Measurements from ENCODE around the gene KISS1R. TPM values are rescaled to one million over a fixed set of nuclear protein-coding genes. Genes with fewer than 3 reads are reported as not detected.

Gene KISS1R
- total RNA-seq, 5 donors from 2014 or later (not counting 1 experiment from before 2014, with no cell fraction given) = 1.5 to 4.9 (median 2.8) TPM

DNA sequence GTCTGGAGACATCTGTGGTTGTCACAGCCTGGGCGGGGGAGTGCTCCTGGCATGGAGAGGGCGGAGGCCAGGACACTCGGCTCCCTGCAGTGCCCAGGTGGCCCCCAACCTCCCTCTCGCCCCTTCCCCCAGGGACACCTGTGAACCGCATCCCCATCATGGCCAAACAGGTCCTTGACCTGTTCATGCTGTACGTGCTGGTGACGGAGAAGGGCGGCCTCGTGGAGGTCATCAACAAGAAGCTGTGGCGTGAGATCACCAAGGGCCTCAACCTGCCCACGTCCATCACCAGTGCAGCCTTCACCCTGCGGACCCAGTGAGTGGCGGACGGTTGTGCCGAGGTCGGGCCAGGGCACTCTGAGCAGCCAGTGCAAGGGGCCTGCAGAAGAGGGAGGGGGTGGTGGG, 47.0 kb downstream of the KISS1R start:
- CTCF ChIA-PET = no interaction called here

DNA sequence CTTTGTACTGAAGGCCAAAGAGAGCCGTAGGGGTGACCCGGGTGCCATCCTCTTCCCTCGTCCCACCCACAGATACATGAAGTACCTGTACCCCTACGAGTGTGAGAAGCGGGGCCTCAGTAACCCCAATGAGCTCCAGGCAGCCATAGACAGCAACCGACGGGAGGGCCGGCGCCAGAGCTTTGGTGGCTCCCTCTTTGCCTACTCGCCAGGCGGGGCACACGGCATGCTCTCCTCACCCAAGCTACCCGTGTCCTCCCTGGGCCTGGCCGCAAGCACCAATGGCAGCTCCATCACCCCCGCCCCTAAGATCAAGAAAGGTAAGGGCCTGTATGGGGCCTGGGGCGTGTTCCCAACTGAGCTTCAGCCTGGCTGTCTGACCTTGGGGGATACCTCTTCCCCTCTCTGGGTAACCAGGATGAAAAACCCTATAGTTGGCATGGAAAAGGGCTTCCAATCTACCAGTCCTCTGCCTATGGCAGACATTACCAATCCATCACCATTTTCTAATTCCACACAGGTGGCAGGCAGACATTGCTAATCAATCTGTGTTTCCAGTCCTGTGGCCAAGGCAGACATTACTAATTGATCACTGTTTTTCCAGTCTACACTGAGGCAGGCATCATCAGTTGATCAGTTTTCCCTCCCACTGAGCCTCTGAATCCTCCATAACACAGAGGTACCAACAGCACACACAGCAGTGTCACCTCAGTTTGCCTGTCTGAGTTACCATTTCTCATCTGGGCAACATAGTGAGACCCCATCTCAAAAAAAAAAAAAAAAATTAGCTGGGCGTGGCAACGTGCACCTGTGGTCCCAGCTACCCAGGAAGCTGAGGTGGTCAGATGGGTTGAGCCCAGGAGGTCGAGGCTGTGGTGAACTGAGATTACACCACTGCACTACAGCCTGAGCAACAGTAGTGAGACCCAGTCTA, 47.9 kb downstream of the KISS1R start:
- Histone ChIP-seq H3K9me3 (no peaks in the 10 kb centered on the region), H3K27me3 (replicated peaks in 1 of 2; ENCODE audit: control insufficient read depth in 2 of 2, extremely low read depth in 1 of 2, insufficient read depth in 2 of 2, low read length in 1 of 2) (no peaks in the 10 kb centered on the region), H3K4me1 (ENCODE audit: control insufficient read depth in 1 of 2, extremely low read depth in 1 of 2, insufficient read depth in 2 of 2, low read length in 2 of 2) (peaks cover 0 to 6% of the 10 kb centered on the region in 2 experiments), H3K4me3 (ENCODE audit: control insufficient read depth in 1 of 2, extremely low read depth in 1 of 2, low read length in 1 of 2) (no peak overlapping the region), H3K36me3 (ENCODE audit: control insufficient read depth in 2 of 2, extremely low read depth in 1 of 2, insufficient read depth in 1 of 2, low read length in 1 of 2) (peaks cover 10 to 16% of the 10 kb centered on the region in 2 donors), H3K27ac (ENCODE audit: low read length) (no peak overlapping the region)
- DNase-seq = no peak
- H3K4me1 Mint-ChIP-seq = peaks cover 0 to 5% (median 0%) of the 10 kb centered on the region in 3 donors
- peaks cover 13% of the 10 kb centered on the region for H3K36me3 Mint-ChIP-seq
- ChIA-PET CTCF (no interaction called here), POLR2A (interaction anchor here (0.7 to 1.1 kb wide), 2 partner anchors 12 to 27 kb away, joined by 3 to 4 read pairs; no protein-coding TSS in a partner anchor)
- no peaks in the 10 kb centered on the region for H3K27me3 Mint-ChIP-seq
- ATAC-seq (replicated peaks in 1 of 4) = no peak
- H3K27ac Mint-ChIP-seq = no peak overlapping the region
- H3K9me3 Mint-ChIP-seq = no peaks in the 10 kb centered on the region
- 92% methylated on average over 12 of the region's 19 CpGs for WGBS (ENCODE audit: insufficient coverage)
- H3K4me3 Mint-ChIP-seq = no peak overlapping the region

More for the DNA sequence above, 47.0 kb downstream of the KISS1R start:
- H3K36me3 Mint-ChIP-seq = peaks cover 13% of the 10 kb centered on the region
- POLR2A ChIA-PET = no interaction called here
- no peaks in the 10 kb centered on the region for H3K9me3 ChIP-seq
- H3K27me3 ChIP-seq (replicated peaks in 1 of 2; ENCODE audit: control insufficient read depth in 2 of 2, extremely low read depth in 1 of 2, insufficient read depth in 2 of 2, low read length in 1 of 2) = no peaks in the 10 kb centered on the region
- no peak for ATAC-seq (replicated peaks in 1 of 4)
- WGBS (ENCODE audit: insufficient coverage) = 97% methylated on average over 14 of the region's 16 CpGs
- DNase-seq = no peak
- peaks cover 7 to 16% of the 10 kb centered on the region in 2 donors for H3K36me3 ChIP-seq (ENCODE audit: control insufficient read depth in 2 of 2, extremely low read depth in 1 of 2, insufficient read depth in 1 of 2, low read length in 1 of 2)
- H3K27ac ChIP-seq (ENCODE audit: low read length) = no peak overlapping the region
- no peaks in the 10 kb centered on the region for H3K9me3 Mint-ChIP-seq
- peaks cover 0 to 5% (median 0%) of the 10 kb centered on the region in 3 donors for H3K4me1 Mint-ChIP-seq
- H3K4me3 Mint-ChIP-seq = no peak overlapping the region
- H3K4me3 ChIP-seq (ENCODE audit: control insufficient read depth in 1 of 2, extremely low read depth in 1 of 2, low read length in 1 of 2) = no peak overlapping the region
- peaks cover 0 to 6% of the 10 kb centered on the region in 2 experiments for H3K4me1 ChIP-seq (ENCODE audit: control insufficient read depth in 1 of 2, extremely low read depth in 1 of 2, insufficient read depth in 2 of 2, low read length in 2 of 2)
- H3K27ac Mint-ChIP-seq = no peak overlapping the region
- no peaks in the 10 kb centered on the region for H3K27me3 Mint-ChIP-seq

DNA sequence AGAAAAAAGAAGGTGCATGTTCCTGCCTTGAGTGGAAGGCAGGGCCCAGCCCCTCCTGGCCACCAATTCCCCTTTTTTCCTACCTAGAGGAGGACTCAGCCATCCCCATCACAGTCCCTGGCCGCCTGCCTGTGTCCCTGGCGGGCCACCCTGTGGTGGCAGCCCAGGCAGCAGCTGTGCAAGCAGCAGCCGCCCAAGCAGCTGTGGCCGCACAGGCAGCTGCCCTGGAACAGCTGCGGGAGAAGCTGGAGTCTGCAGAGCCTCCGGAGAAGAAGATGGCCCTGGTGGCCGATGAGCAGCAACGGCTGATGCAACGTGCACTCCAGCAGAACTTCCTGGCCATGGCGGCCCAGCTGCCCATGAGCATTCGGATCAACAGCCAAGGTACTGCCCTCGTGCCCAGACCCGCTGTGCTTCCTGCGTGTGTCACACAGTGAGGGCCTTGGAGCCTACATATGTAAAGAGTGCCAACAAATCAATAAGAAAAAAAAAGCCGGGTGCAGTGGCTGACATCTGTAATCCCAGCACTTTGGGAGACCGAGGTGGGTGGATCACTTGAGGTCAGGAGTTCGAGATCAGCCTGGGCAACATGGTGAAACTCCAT, 49.5 kb downstream of the KISS1R start:
- ATAC-seq (replicated peaks in 1 of 4) (no peak), DNase-seq (no peak)
- Histone ChIP-seq H3K9me3 (no peaks in the 10 kb centered on the region), H3K4me3 (ENCODE audit: control insufficient read depth in 1 of 2, extremely low read depth in 1 of 2, low read length in 1 of 2) (no peak overlapping the region), H3K4me1 (ENCODE audit: control insufficient read depth in 1 of 2, extremely low read depth in 1 of 2, insufficient read depth in 2 of 2, low read length in 2 of 2) (peaks cover 0 to 6% of the 10 kb centered on the region in 2 experiments), H3K27ac (ENCODE audit: low read length) (no peak overlapping the region), H3K36me3 (ENCODE audit: control insufficient read depth in 2 of 2, extremely low read depth in 1 of 2, insufficient read depth in 1 of 2, low read length in 1 of 2) (peaks cover 14 to 23% of the 10 kb centered on the region in 2 donors), H3K27me3 (replicated peaks in 1 of 2; ENCODE audit: control insufficient read depth in 2 of 2, extremely low read depth in 1 of 2, insufficient read depth in 2 of 2, low read length in 1 of 2) (no peaks in the 10 kb centered on the region)
- Mint-ChIP-seq H3K27ac (no peak overlapping the region), H3K4me1 (peaks cover 0 to 5% (median 0%) of the 10 kb centered on the region in 3 donors), H3K9me3 (peaks cover 0 to 5% (median 0%) of the 10 kb centered on the region in 3 donors), H3K27me3 (no peaks in the 10 kb centered on the region), H3K36me3 (peaks cover 21% of the 10 kb centered on the region), H3K4me3 (no peak overlapping the region)
- ChIA-PET CTCF (no interaction called here), POLR2A (interaction anchor here in 1 of 2 donors (0.6 kb wide), 1 partner anchor 926 kb away, joined by 6 read pairs; no protein-coding TSS in a partner anchor)
- 93% methylated on average over 15 of the region's 17 CpGs for WGBS (ENCODE audit: insufficient coverage)

Other genes with a start within 250 kb of the KISS1R start
- 1 to 10 TPM; 2.0 to 5.3 (median 4.1) TPM for gene FSTL3, start 240.9 kb upstream of the KISS1R start, total RNA-seq
- 1 to 10 TPM in 3 of 5 donors, under 1 TPM in 1, not detected in 1; 0.86 to 2.5 (median 1.7) TPM for gene PRSS57, start 221.9 kb upstream of the KISS1R start, total RNA-seq
- under 1 TPM in 4 of 5 donors, not detected in 1; 0.19 to 0.57 (median 0.41) TPM for gene PALM, start 208.4 kb upstream of the KISS1R start, total RNA-seq
- under 1 TPM in 3 of 5 donors, not detected in 2; 0.10 to 0.16 (median 0.15) TPM for gene MISP, start 166.2 kb upstream of the KISS1R start, total RNA-seq
- gene PTBP1, start 119.9 kb upstream of the KISS1R start, total RNA-seq = 100 to 1,000 TPM; 307 to 343 (median 316) TPM
- under 1 TPM in 3 of 5 donors, not detected in 2; 0.22 to 0.36 (median 0.26) TPM for gene PLPPR3, start 95.4 kb upstream of the KISS1R start, total RNA-seq
- 1 to 10 TPM in 2 of 5 donors, under 1 TPM in 3; 0.20 to 1.2 (median 0.38) TPM for gene AZU1, start 89.5 kb upstream of the KISS1R start, total RNA-seq
- under 1 TPM in 1 of 5 donors, not detected in 4; 0.50 TPM for gene PRTN3, start 76.3 kb upstream of the KISS1R start, total RNA-seq
- under 1 TPM in 1 of 5 donors, not detected in 4; 0.83 TPM for gene ELANE, start 65.0 kb upstream of the KISS1R start, total RNA-seq
- 10 to 100 TPM in 1 of 5 donors, 1 to 10 TPM in 4; 2.8 to 10.3 (median 5.6) TPM for gene CFD, start 57.7 kb upstream of the KISS1R start, total RNA-seq
- gene MED16, start 24.1 kb upstream of the KISS1R start, total RNA-seq = 100 to 1,000 TPM in 1 of 5 donors, 10 to 100 TPM in 4; 55.0 to 105 (median 92.4) TPM
- gene RNU6-9, start 23.8 kb upstream of the KISS1R start, total RNA-seq = not detected
- 100 to 1,000 TPM; 190 to 252 (median 220) TPM for gene R3HDM4, start 4.1 kb upstream of the KISS1R start, total RNA-seq
- 10 to 100 TPM in 4 of 5 donors, 1 to 10 TPM in 1; 9.8 to 13.2 (median 12.0) TPM for gene ARID3A, start 8.7 kb downstream of the KISS1R start, total RNA-seq
- 10 to 100 TPM; 24.6 to 65.9 (median 53.5) TPM for gene WDR18, start 67.0 kb downstream of the KISS1R start, total RNA-seq
- gene GRIN3B, start 83.1 kb downstream of the KISS1R start, total RNA-seq = under 1 TPM in 3 of 5 donors, not detected in 2; 0.07 to 0.44 (median 0.09) TPM
- 100 to 1,000 TPM; 319 to 423 (median 372) TPM for gene TMEM259, start 103.8 kb downstream of the KISS1R start, total RNA-seq
- gene RNU6-2, start 104.2 kb downstream of the KISS1R start, total RNA-seq = not detected
- gene CNN2, start 109.3 kb downstream of the KISS1R start, total RNA-seq = 100 to 1,000 TPM; 239 to 385 (median 314) TPM
- 100 to 1,000 TPM; 166 to 217 (median 178) TPM for gene ABCA7, start 122.8 kb downstream of the KISS1R start, total RNA-seq
- gene ARHGAP45, start 149.8 kb downstream of the KISS1R start, total RNA-seq = 1,000 to 10,000 TPM in 3 of 5 donors, 100 to 1,000 TPM in 2; 729 to 1,130 (median 1,073) TPM
- gene POLR2E, start 178.0 kb downstream of the KISS1R start, total RNA-seq = 100 to 1,000 TPM in 3 of 5 donors, 10 to 100 TPM in 2; 75.7 to 119 (median 101) TPM
- 100 to 1,000 TPM; 139 to 221 (median 196) TPM for gene GPX4, start 186.7 kb downstream of the KISS1R start, total RNA-seq

Measured in T-cell (primary cell).